GM12878 (cell line): ENCODE data around the gene SMAGP. TPM values are rescaled to one million over a fixed set of nuclear protein-coding genes. Genes with fewer than 3 reads are reported as not detected.

Experiments
- CBFB ChIP-seq: IDR thresholded peaks from 2 replicates; pipeline ENCODE4 v1.6.1; 2016; ENCODE audit warnings: antibody characterized with exemption, low read depth
- CBX5 ChIP-seq: sonication (generic); IDR thresholded peaks from 2 replicates; pipeline ENCODE4 v1.6.1; 2016; ENCODE audit warnings: low read depth, moderate library complexity, mild to moderate bottlenecking, inconsistent platforms
- CEBPB ChIP-seq, 2 experiments: fragments of 150-350 bp in 1 of 2; IDR thresholded peaks; 2 replicates each; pipeline ENCODE4 v1.6.1; 2012 to 2014; ENCODE audit warnings: low read depth in 2 of 2, low read length in 2 of 2, borderline replicate concordance in 1 of 2, inconsistent platforms in 1 of 2
- CHD4 ChIP-seq: fragments of 200-600 bp; sonication (generic); IDR thresholded peaks from 2 replicates; pipeline ENCODE4 v1.6.1; 2016; ENCODE audit warnings: mild to moderate bottlenecking
- CREM ChIP-seq: IDR thresholded peaks from 2 replicates; pipeline ENCODE4 v1.6.1; 2014; ENCODE audit warnings: antibody characterized with exemption, low read depth
- IRF4 ChIP-seq: IDR thresholded peaks from 2 replicates; pipeline ENCODE4 v1.6.1; 2011; ENCODE audit warnings: low read depth, low read length
- KAT2A ChIP-seq: conservative IDR thresholded peaks from 2 replicates; pipeline ENCODE4 v1.6.1; 2011; ENCODE audit warnings: low read depth, low read length; ENCODE audit not compliant: control insufficient read depth
- LARP7 ChIP-seq: fragments of 450-650 bp; IDR thresholded peaks from 2 replicates; pipeline ENCODE4 v1.6.1; 2017; ENCODE audit warnings: mild to moderate bottlenecking
- MYC ChIP-seq: IDR thresholded peaks from 2 replicates; pipeline ENCODE4 v1.6.1; 2011; ENCODE audit warnings: mild to moderate bottlenecking, low read length, moderate library complexity, inconsistent platforms; ENCODE audit not compliant: insufficient read depth, insufficient replicate concordance, insufficient read length, severe bottlenecking
- NFXL1 ChIP-seq: fragments of 450-650 bp; IDR thresholded peaks from 2 replicates; pipeline ENCODE4 v1.6.1; 2017; ENCODE audit warnings: antibody characterized with exemption, mild to moderate bottlenecking, borderline replicate concordance
- NR2C2 ChIP-seq: IDR thresholded peaks from 2 replicates; pipeline ENCODE4 v1.6.1; 2011; ENCODE audit warnings: borderline replicate concordance, low read depth; ENCODE audit not compliant: control insufficient read depth, insufficient read length
- POLR2A ChIP-seq: IDR thresholded peaks from 2 replicates; pipeline ENCODE4 v1.6.1; 2011; ENCODE audit warnings: low read depth, mild to moderate bottlenecking, low read length
- POLR2AphosphoS5 ChIP-seq: IDR thresholded peaks from 2 replicates; pipeline ENCODE4 v1.6.1; 2011; ENCODE audit warnings: mild to moderate bottlenecking, low read length, inconsistent platforms
- RB1 ChIP-seq: fragments of 450-650 bp; formaldehyde crosslinking; IDR thresholded peaks from 2 replicates; pipeline ENCODE4 v1.6.1; 2017; ENCODE audit warnings: mild to moderate bottlenecking, borderline replicate concordance
- SIX5 ChIP-seq: IDR thresholded peaks from 2 replicates; pipeline ENCODE4 v1.6.1; 2011; ENCODE audit warnings: mild to moderate bottlenecking, low read depth, low read length, moderate library complexity; ENCODE audit not compliant: severe bottlenecking
- SREBF1 ChIP-seq: IDR thresholded peaks from 2 replicates; pipeline ENCODE4 v1.6.1; 2012; ENCODE audit warnings: mild to moderate bottlenecking, low read length
- STAT1 ChIP-seq: fragments of 450-650 bp; conservative IDR thresholded peaks from 2 replicates; pipeline ENCODE4 v1.6.1; 2014; ENCODE audit warnings: antibody characterized with exemption, mild to moderate bottlenecking
- SUPT20H ChIP-seq: IDR thresholded peaks from 2 replicates; pipeline ENCODE4 v1.6.1; 2011; ENCODE audit warnings: low read depth, mild to moderate bottlenecking, low read length, moderate library complexity, borderline replicate concordance; ENCODE audit not compliant: control insufficient read depth
- TAF1 ChIP-seq: IDR thresholded peaks from 2 replicates; pipeline ENCODE4 v1.6.1; 2011; ENCODE audit warnings: mild to moderate bottlenecking, low read depth, low read length, borderline replicate concordance
- TCF12 ChIP-seq: IDR thresholded peaks from 2 replicates; pipeline ENCODE4 v1.6.1; 2011; ENCODE audit warnings: low read depth, mild to moderate bottlenecking, low read length
- TCF3 ChIP-seq: IDR thresholded peaks from 2 replicates; pipeline ENCODE4 v1.6.1; 2012; ENCODE audit warnings: low read depth, mild to moderate bottlenecking, low read length, borderline replicate concordance; ENCODE audit not compliant: insufficient read depth
- ZSCAN29 ChIP-seq: fragments of 450-650 bp; IDR thresholded peaks from 2 replicates; pipeline ENCODE4 v1.6.1; 2017; ENCODE audit warnings: mild to moderate bottlenecking, moderate library complexity
- polyA plus RNA-seq, 11 experiments: library from polyadenylated mRNA; depleted of rRNA in 4 of 11; unstranded in 6 of 11; stranded (reverse) in 5 of 11; fragments of >200 nt; fragmentation: Nextera tagmentation in 4 of 11; fragmentation: Illumina TruSeq in 1 of 11; extraction: Ambion mirVana in 4 of 11; extraction: Trizol in 1 of 11; gene quantifications; 1 replicate in 1 of 11; 2 replicates in 10 of 11; pipeline versions ENCODE4 v1.2.1 to v1.2.3, GENCODE V29; 2011 to 2016; ENCODE audit warnings: inconsistent platforms in 2 of 11, missing spikeins in 2 of 11, low read depth in 1 of 11
- total RNA-seq, 4 experiments: library from RNA; depleted of rRNA in 3 of 4; stranded (reverse); fragments of >200 nt in 3 of 4; fragmentation: Illumina TruSeq in 1 of 4; extraction: Trizol in 1 of 4; gene quantifications; 2 replicates each; pipeline versions ENCODE4 v1.2.1 to v1.2.3, GENCODE V29; 2013 to 2021
- TF ChIP-seq, protein P1 (sequence below): fragments of 450-650 bp; IDR thresholded peaks from 2 replicates; pipeline ENCODE4 v1.6.1; 2017; ENCODE audit warnings: antibody characterized with exemption, mild to moderate bottlenecking, moderate library complexity
- TF ChIP-seq, protein P2 (sequence below): IDR thresholded peaks from 2 replicates; pipeline ENCODE4 v1.6.1; 2011; ENCODE audit warnings: borderline replicate concordance, low read depth, mild to moderate bottlenecking, moderate library complexity, mixed read lengths, low read length; ENCODE audit not compliant: insufficient read depth; ENCODE audit errors: extremely low read length
- TF ChIP-seq, protein P3 (sequence below): IDR thresholded peaks from 2 replicates; pipeline ENCODE4 v1.6.1; 2011; ENCODE audit warnings: mild to moderate bottlenecking, low read depth, low read length, moderate library complexity; ENCODE audit not compliant: insufficient replicate concordance
- TF ChIP-seq, protein P4 (sequence below): fragments of 450-650 bp; IDR thresholded peaks from 2 replicates; pipeline ENCODE4 v1.6.1; 2016; ENCODE audit warnings: mild to moderate bottlenecking

SMAGP gene
- total and polyA plus RNA-seq, 10 of the 15 experiments (the other 5 are each of a cell fraction or from before 2014, with no cell fraction given): 0.42 to 7.1 (median 3.9) TPM

DNA sequence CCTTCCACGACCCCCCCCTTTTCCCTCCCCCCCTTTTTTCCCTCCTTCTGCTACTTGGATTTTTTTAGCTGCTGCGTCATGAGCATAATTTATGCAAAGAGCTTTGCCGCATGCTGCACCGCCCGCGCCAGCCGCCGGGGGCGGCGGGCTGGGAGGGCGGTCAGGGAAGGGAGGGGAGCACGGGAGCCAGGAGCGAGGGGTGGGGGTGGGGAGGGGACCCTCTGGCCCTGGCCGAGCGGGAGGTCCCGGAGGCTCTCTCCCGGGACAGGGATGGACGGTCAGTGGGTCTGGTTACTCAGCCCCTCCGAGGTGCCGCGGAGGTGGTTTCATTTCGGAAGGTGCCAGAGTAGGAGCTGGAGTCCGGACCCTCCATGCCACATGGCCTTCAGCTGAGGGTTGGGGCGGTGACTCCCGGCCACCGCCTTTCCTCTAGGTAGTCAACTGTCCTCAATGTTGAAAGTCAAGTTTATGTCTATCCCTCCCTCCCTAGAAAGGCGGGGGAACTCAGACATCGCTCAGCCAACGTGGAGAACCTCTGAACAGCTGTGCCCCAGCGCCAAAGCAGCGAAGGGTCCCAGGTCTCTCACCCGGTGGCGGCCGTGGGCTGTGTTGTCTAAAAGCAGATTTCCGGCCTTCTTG is 52.1 kb downstream of the SMAGP start, which contains the start of gene POU6F1 (continued):
- TF ChIP-seq, protein P1, sequence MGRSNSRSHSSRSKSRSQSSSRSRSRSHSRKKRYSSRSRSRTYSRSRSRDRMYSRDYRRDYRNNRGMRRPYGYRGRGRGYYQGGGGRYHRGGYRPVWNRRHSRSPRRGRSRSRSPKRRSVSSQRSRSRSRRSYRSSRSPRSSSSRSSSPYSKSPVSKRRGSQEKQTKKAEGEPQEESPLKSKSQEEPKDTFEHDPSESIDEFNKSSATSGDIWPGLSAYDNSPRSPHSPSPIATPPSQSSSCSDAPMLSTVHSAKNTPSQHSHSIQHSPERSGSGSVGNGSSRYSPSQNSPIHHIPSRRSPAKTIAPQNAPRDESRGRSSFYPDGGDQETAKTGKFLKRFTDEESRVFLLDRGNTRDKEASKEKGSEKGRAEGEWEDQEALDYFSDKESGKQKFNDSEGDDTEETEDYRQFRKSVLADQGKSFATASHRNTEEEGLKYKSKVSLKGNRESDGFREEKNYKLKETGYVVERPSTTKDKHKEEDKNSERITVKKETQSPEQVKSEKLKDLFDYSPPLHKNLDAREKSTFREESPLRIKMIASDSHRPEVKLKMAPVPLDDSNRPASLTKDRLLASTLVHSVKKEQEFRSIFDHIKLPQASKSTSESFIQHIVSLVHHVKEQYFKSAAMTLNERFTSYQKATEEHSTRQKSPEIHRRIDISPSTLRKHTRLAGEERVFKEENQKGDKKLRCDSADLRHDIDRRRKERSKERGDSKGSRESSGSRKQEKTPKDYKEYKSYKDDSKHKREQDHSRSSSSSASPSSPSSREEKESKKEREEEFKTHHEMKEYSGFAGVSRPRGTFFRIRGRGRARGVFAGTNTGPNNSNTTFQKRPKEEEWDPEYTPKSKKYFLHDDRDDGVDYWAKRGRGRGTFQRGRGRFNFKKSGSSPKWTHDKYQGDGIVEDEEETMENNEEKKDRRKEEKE: no peak
- peak; percentile 46 for TF ChIP-seq TAF1
- TF ChIP-seq STAT1: no peak
- TF ChIP-seq CREM: no peak
- no peak for TF ChIP-seq KAT2A
- TF ChIP-seq CBX5: no peak
- TF ChIP-seq RB1: no peak
- TF ChIP-seq POLR2AphosphoS5: peak; percentile 71; the same call in 1 of the 2 replicates
- no peak for TF ChIP-seq NR2C2
- TF ChIP-seq IRF4: no peak
- peak; percentile 6; the same call in 1 of the 2 replicates for TF ChIP-seq TCF12
- no peak for TF ChIP-seq CBFB
- no peak for TF ChIP-seq SREBF1
- TF ChIP-seq, protein P2, sequence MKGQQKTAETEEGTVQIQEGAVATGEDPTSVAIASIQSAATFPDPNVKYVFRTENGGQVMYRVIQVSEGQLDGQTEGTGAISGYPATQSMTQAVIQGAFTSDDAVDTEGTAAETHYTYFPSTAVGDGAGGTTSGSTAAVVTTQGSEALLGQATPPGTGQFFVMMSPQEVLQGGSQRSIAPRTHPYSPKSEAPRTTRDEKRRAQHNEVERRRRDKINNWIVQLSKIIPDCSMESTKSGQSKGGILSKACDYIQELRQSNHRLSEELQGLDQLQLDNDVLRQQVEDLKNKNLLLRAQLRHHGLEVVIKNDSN: no peak
- no peak for TF ChIP-seq LARP7
- TF ChIP-seq NFXL1: no peak
- no peak for TF ChIP-seq CEBPB (IDR thresholded peaks at IDR 0.05; ENCODE audit: borderline replicate concordance in 1 of 2, low read depth in 2 of 2, low read length in 2 of 2)
- no peak for TF ChIP-seq CHD4
- peak; percentile 75 for TF ChIP-seq POLR2A
- no peak for TF ChIP-seq SIX5
- TF ChIP-seq, protein P3, sequence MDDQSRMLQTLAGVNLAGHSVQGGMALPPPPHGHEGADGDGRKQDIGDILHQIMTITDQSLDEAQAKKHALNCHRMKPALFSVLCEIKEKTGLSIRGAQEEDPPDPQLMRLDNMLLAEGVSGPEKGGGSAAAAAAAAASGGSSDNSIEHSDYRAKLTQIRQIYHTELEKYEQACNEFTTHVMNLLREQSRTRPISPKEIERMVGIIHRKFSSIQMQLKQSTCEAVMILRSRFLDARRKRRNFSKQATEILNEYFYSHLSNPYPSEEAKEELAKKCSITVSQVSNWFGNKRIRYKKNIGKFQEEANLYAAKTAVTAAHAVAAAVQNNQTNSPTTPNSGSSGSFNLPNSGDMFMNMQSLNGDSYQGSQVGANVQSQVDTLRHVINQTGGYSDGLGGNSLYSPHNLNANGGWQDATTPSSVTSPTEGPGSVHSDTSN: no peak
- TF ChIP-seq, protein P4, sequence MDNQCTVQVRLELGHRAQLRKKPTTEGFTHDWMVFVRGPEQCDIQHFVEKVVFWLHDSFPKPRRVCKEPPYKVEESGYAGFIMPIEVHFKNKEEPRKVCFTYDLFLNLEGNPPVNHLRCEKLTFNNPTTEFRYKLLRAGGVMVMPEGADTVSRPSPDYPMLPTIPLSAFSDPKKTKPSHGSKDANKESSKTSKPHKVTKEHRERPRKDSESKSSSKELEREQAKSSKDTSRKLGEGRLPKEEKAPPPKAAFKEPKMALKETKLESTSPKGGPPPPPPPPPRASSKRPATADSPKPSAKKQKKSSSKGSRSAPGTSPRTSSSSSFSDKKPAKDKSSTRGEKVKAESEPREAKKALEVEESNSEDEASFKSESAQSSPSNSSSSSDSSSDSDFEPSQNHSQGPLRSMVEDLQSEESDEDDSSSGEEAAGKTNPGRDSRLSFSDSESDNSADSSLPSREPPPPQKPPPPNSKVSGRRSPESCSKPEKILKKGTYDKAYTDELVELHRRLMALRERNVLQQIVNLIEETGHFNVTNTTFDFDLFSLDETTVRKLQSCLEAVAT: no peak; the same call in 1 of the 2 replicates
- TF ChIP-seq SUPT20H: no peak
- TF ChIP-seq MYC: no peak
- no peak for TF ChIP-seq ZSCAN29
- no peak for TF ChIP-seq TCF3
